ENCODE results near the gene MANF. TPM values are rescaled to one million over a fixed set of nuclear protein-coding genes. Genes with fewer than 3 reads are reported as not detected.

Gene MANF
- total RNA-seq, 2 experiments from 2014 or later: 104 to 117 TPM

GRCh38 chr3:51395493-51396213 lies 10.6 kb downstream of the MANF start:
- Histone ChIP-seq H3K9me2 (ENCODE audit: insufficient read depth, low read length) (no peaks in the 10 kb centered on the region), H2AFZ (ENCODE audit: low read length) (no peak overlapping the region), H3K36me3 (ENCODE audit: insufficient read depth, low read length) (peaks cover 87% of the 10 kb centered on the region), H3K27ac (ENCODE audit: low read depth, low read length, poor library complexity, severe bottlenecking) (peak overlapping the region; percentile 28), H3K9me3 (ENCODE audit: low read length) (no peaks in the 10 kb centered on the region), H4K20me1 (ENCODE audit: insufficient read depth, low read length) (peaks cover 41% of the 10 kb centered on the region), H3K4me1 (ENCODE audit: insufficient read depth, low read length, poor library complexity, severe bottlenecking) (peaks cover 43% of the 10 kb centered on the region), H3K4me3 (ENCODE audit: low read depth, low read length, poor library complexity, severe bottlenecking) (no peak overlapping the region), H3K4me2 (ENCODE audit: low read length) (peak overlapping the region; percentile 37; the same call in 1 of the 2 replicates), H3K79me2 (ENCODE audit: insufficient read depth, low read depth, low read length) (peaks cover 51% of the 10 kb centered on the region)
- ChIA-PET POLR2A (interaction anchor here (1.3 kb wide), 1 partner anchor 18 kb away, joined by 3 read pairs; no protein-coding TSS in a partner anchor), CTCF (ENCODE audit: unreplicated experiment) (no interaction called here)
- no TSS peak for BruUV-seq (replicated peaks)
- no peak for DNase-seq (ENCODE audit: low spot score)
- intact Hi-C loops (cut with micrococcal nuclease; ENCODE audit: unreplicated experiment): no loop called here
- TF ChIP-seq EZH2phosphoT487 (IDR thresholded peaks at IDR 0.05; ENCODE audit: borderline replicate concordance, low read depth, low read length) (no peak), CTCF (conservative IDR thresholded peaks at IDR 0.05; ENCODE audit: low read length) (no peak)

GRCh38 chr3:51396401-51396800 lies 11.3 kb downstream of the MANF start:
- TF ChIP-seq EZH2phosphoT487 (IDR thresholded peaks at IDR 0.05; ENCODE audit: borderline replicate concordance, low read depth, low read length) (no peak), CTCF (conservative IDR thresholded peaks at IDR 0.05; ENCODE audit: low read length) (no peak)
- intact Hi-C loops (cut with micrococcal nuclease; ENCODE audit: unreplicated experiment): no loop called here
- no peak for DNase-seq (ENCODE audit: low spot score)
- Histone ChIP-seq H3K4me2 (ENCODE audit: low read length) (0 out of 2 replicates have a peak overlapping the region, but pooled peaks have one; percentile 6), H2AFZ (ENCODE audit: low read length) (no peak overlapping the region), H3K9me2 (ENCODE audit: insufficient read depth, low read length) (no peaks in the 10 kb centered on the region), H3K79me2 (ENCODE audit: insufficient read depth, low read depth, low read length) (peaks cover 51% of the 10 kb centered on the region), H3K4me3 (ENCODE audit: low read depth, low read length, poor library complexity, severe bottlenecking) (no peak overlapping the region), H4K20me1 (ENCODE audit: insufficient read depth, low read length) (peaks cover 41% of the 10 kb centered on the region), H3K4me1 (ENCODE audit: insufficient read depth, low read length, poor library complexity, severe bottlenecking) (peaks cover 42% of the 10 kb centered on the region), H3K9me3 (ENCODE audit: low read length) (no peaks in the 10 kb centered on the region), H3K36me3 (ENCODE audit: insufficient read depth, low read length) (peaks cover 90% of the 10 kb centered on the region), H3K27ac (ENCODE audit: low read depth, low read length, poor library complexity, severe bottlenecking) (peak overlapping the region; percentile 28)
- ChIA-PET POLR2A (no interaction called here), CTCF (ENCODE audit: unreplicated experiment) (no interaction called here)
- BruUV-seq (replicated peaks): no TSS peak

GRCh38 chr3:51397392-51397791 lies 12.3 kb downstream of the MANF start:
- Histone ChIP-seq H3K4me1 (ENCODE audit: insufficient read depth, low read length, poor library complexity, severe bottlenecking) (peaks cover 38% of the 10 kb centered on the region), H3K4me3 (ENCODE audit: low read depth, low read length, poor library complexity, severe bottlenecking) (no peak overlapping the region), H3K27ac (ENCODE audit: low read depth, low read length, poor library complexity, severe bottlenecking) (no peak overlapping the region), H3K36me3 (ENCODE audit: insufficient read depth, low read length) (peaks cover 94% of the 10 kb centered on the region), H3K4me2 (ENCODE audit: low read length) (no peak overlapping the region), H4K20me1 (ENCODE audit: insufficient read depth, low read length) (peaks cover 36% of the 10 kb centered on the region), H3K9me2 (ENCODE audit: insufficient read depth, low read length) (no peaks in the 10 kb centered on the region), H2AFZ (ENCODE audit: low read length) (no peak overlapping the region), H3K79me2 (ENCODE audit: insufficient read depth, low read depth, low read length) (peaks cover 42% of the 10 kb centered on the region), H3K9me3 (ENCODE audit: low read length) (no peaks in the 10 kb centered on the region)
- ChIA-PET CTCF (ENCODE audit: unreplicated experiment) (no interaction called here), POLR2A (interaction anchor here (1.2 to 1.3 kb wide), 2 partner anchors 10 to 13 kb away, joined by 3 to 4 read pairs; no protein-coding TSS in a partner anchor)
- TF ChIP-seq CTCF (conservative IDR thresholded peaks at IDR 0.05; ENCODE audit: low read length) (no peak), EZH2phosphoT487 (IDR thresholded peaks at IDR 0.05; ENCODE audit: borderline replicate concordance, low read depth, low read length) (no peak)
- intact Hi-C loops (cut with micrococcal nuclease; ENCODE audit: unreplicated experiment): no loop called here
- no TSS peak for BruUV-seq (replicated peaks)
- DNase-seq (ENCODE audit: low spot score): no peak
